Gastroesophageal sphincter (tissue), 4 donors: ENCODE results near the gene PPM1N. TPM values are rescaled to one million over a fixed set of nuclear protein-coding genes. Genes with fewer than 3 reads are reported as not detected.
"Not testable (repeated sequence)": the region's sequence is repeated elsewhere in the genome, so short reads cannot be mapped to it uniquely, and the experiment has no call there.

Experiments used
- ATAC-seq: fragments of 150-250 bp; one replicate; pipeline ENCODE4 v1.9.1; 2016; ENCODE audit warnings: mild to moderate bottlenecking, moderate library complexity
- H3K27ac ChIP-seq, 4 donors: fragments of 200-600 bp; sonication (generic) in 3 of 4; 1 replicate in 3 of 4; 2 replicates in 1 of 4; pipeline ENCODE4 v1.5.1; 2016 to 2019
- H3K27me3 ChIP-seq: fragments of 200-600 bp; sonication (generic); one replicate; pipeline ENCODE4 v1.5.1; 2019
- H3K36me3 ChIP-seq, 2 donors: fragments of 200-600 bp; sonication (generic); one replicate each; pipeline ENCODE4 v1.5.1; 2019; ENCODE audit warnings: control low read depth in 1 of 2
- H3K4me1 ChIP-seq, 3 donors: fragments of 200-600 bp; sonication (generic); 1 replicate in 2 of 3; 2 replicates in 1 of 3; pipeline ENCODE4 v1.5.1; 2016 to 2019; ENCODE audit warnings: control low read depth in 2 of 3
- H3K4me3 ChIP-seq, 2 donors: fragments of 200-600 bp; sonication (generic); one replicate each; pipeline ENCODE4 v1.5.1; 2019; ENCODE audit warnings: mild to moderate bottlenecking in 1 of 2, moderate library complexity in 1 of 2
- H3K9me3 ChIP-seq, 3 donors: fragments of 200-600 bp; sonication (generic); one replicate each; pipeline ENCODE4 v1.5.1; 2017 to 2019; ENCODE audit warnings: control low read depth in 2 of 3
- EP300 ChIP-seq: sonication (generic); formaldehyde crosslinking; IDR thresholded peaks from one replicate; pipeline ENCODE4 v1.6.1; 2017; ENCODE audit warnings: antibody characterized with exemption, mild to moderate bottlenecking
- POLR2A ChIP-seq, 2 donors: fragments of 450-650 bp; IDR thresholded peaks; one replicate each; pipeline ENCODE4 v1.6.1; 2017; ENCODE audit warnings: antibody characterized with exemption in 2 of 2, mild to moderate bottlenecking in 2 of 2, moderate library complexity in 1 of 2
- POLR2AphosphoS5 ChIP-seq: sonication (generic); formaldehyde crosslinking; IDR thresholded peaks from one replicate; pipeline ENCODE4 v1.6.1; 2017; ENCODE audit warnings: antibody characterized with exemption
- WGBS, 2 donors: methylation state at CpG; one replicate each; pipeline ENCODE4 v1.1.5; 2018; ENCODE audit warnings: low coverage in 1 of 2; 5-methylcytosine and 5-hydroxymethylcytosine counted together
- total RNA-seq, 4 donors: library from RNA; depleted of rRNA; stranded (reverse); fragments of >200 nt; gene quantifications; one replicate each; pipeline ENCODE4 v1.1.0, GENCODE V29; 2016
- TF ChIP-seq, protein P1 (sequence below), 4 experiments: fragments of 200-600 bp in 2 of 4; fragments of 450-650 bp in 2 of 4; sonication (generic) in 1 of 4; IDR thresholded peaks; one replicate each; pipeline ENCODE4 v1.5.1; 2017 to 2019; ENCODE audit warnings: antibody characterized with exemption in 4 of 4, mild to moderate bottlenecking in 2 of 4, moderate library complexity in 2 of 4

PPM1N gene
- total RNA-seq, 4 donors from 2014 or later = 0.96 to 3.2 (median 2.1) TPM

DNA sequence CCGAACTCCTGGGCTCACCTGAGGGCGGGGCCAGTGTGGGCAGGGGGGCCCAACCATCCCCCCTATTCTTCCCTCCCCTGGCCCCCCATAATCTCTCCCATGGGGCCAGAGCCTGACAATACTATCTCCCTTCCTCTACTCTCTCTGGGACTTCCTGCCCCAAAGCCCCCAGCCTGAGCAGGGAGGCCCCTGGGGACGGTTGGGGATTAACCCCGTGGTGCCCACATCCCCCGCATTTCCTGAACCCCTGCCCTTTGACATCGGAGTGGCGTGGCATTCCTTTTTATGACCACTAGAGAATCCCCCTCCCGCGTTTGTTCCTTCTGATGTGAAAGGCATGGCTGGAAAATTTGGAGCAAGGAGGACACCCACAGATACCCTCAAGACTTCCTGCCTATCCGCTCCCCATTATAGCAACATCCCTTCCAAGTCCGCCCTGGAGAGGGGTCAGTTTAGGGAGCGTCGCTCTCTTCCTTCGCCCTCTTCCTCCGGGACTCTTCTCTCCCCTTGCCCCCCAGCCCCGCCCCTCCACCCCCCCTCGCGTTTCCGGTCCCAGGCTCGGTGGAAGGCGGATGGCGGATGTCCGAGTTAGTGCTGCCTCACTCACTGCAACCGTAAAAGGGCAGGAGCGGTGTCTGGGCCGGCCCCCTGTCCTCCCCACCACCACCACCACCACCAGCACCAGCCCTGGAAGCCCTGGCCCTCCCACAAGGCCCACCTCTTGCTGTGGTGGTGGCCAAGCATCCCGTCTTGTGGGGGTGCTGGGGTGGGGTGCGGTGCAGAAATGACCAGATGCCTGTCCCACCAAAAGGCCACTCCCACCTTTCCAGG lies 10.8 kb downstream of the PPM1N start:
- Histone ChIP-seq H3K4me1 (peaks cover 5 to 60% (median 10%) of the 10 kb centered on the region in 3 donors), H3K9me3 (no peaks in the 10 kb centered on the region)

GRCh38 chr19:45509692-45510015 lies 11.4 kb downstream of the PPM1N start:
- no peak for TF ChIP-seq POLR2AphosphoS5
- no peak for TF ChIP-seq EP300
- TF ChIP-seq POLR2A (IDR thresholded peaks at IDR 0.05) = no peak
- TF ChIP-seq, protein P1, sequence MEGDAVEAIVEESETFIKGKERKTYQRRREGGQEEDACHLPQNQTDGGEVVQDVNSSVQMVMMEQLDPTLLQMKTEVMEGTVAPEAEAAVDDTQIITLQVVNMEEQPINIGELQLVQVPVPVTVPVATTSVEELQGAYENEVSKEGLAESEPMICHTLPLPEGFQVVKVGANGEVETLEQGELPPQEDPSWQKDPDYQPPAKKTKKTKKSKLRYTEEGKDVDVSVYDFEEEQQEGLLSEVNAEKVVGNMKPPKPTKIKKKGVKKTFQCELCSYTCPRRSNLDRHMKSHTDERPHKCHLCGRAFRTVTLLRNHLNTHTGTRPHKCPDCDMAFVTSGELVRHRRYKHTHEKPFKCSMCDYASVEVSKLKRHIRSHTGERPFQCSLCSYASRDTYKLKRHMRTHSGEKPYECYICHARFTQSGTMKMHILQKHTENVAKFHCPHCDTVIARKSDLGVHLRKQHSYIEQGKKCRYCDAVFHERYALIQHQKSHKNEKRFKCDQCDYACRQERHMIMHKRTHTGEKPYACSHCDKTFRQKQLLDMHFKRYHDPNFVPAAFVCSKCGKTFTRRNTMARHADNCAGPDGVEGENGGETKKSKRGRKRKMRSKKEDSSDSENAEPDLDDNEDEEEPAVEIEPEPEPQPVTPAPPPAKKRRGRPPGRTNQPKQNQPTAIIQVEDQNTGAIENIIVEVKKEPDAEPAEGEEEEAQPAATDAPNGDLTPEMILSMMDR (IDR thresholded peaks at IDR 0.05) = no peak
- H3K27ac ChIP-seq = peak overlapping the region; percentile 82 to 97 (median 92)
- no peaks in the 10 kb centered on the region for H3K9me3 ChIP-seq
- no peak for ATAC-seq
- no peaks in the 10 kb centered on the region for H3K36me3 ChIP-seq
- H3K4me1 ChIP-seq = peaks cover 5 to 66% (median 15%) of the 10 kb centered on the region in 3 donors
- 0 to 7% methylated on average over 2 of the region's 3 CpGs for WGBS, 2 donors
- peak overlapping the region; percentile 97 to 100 for H3K4me3 ChIP-seq
- no peaks in the 10 kb centered on the region for H3K27me3 ChIP-seq

More for the DNA sequence above, 10.8 kb downstream of the PPM1N start:
- Histone ChIP-seq H3K36me3 (no peaks in the 10 kb centered on the region), H3K27me3 (no peaks in the 10 kb centered on the region), H3K27ac (peak overlapping the region; percentile 82 to 97 (median 92)), H3K4me3 (peak overlapping the region; percentile 97 to 100)
- peak; percentile 73 for ATAC-seq
- 0% methylated on average over 9 to 13 of the region's 28 CpGs for WGBS, 2 donors
- TF ChIP-seq EP300 (no peak), POLR2A (IDR thresholded peaks at IDR 0.05) (peak; percentile 15), POLR2AphosphoS5 (peak; percentile 64)
- TF ChIP-seq, protein P1 (IDR thresholded peaks at IDR 0.05) = peak in 2 of 4 experiments; percentile 34 to 50

GRCh38 chr19:45510352-45510751 lies 12.1 kb downstream of the PPM1N start:
- ATAC-seq, H3K27me3 ChIP-seq, H3K36me3 ChIP-seq, H3K9me3 ChIP-seq: not testable (repeated sequence)
- Histone ChIP-seq H3K4me3 (peak overlapping the region in 1 of 2 donors; percentile 100), H3K27ac (peak overlapping the region; percentile 82 to 97 (median 92)), H3K4me1 (peaks cover 5 to 73% (median 22%) of the 10 kb centered on the region in 3 donors)
- WGBS, 2 donors = 64 to 66% methylated on average over 5 to 8 of the region's 11 CpGs

GRCh38 chr19:45511074-45511473 lies 12.8 kb downstream of the PPM1N start:
- Histone ChIP-seq H3K4me1 (peaks cover 5 to 75% (median 24%) of the 10 kb centered on the region in 3 donors), H3K27ac (peak overlapping the region in 3 of 4 donors; percentile 40 to 87 (median 75))
- 80 to 82% methylated on average over 2 to 5 of the region's 5 CpGs for WGBS, 2 donors

DNA sequence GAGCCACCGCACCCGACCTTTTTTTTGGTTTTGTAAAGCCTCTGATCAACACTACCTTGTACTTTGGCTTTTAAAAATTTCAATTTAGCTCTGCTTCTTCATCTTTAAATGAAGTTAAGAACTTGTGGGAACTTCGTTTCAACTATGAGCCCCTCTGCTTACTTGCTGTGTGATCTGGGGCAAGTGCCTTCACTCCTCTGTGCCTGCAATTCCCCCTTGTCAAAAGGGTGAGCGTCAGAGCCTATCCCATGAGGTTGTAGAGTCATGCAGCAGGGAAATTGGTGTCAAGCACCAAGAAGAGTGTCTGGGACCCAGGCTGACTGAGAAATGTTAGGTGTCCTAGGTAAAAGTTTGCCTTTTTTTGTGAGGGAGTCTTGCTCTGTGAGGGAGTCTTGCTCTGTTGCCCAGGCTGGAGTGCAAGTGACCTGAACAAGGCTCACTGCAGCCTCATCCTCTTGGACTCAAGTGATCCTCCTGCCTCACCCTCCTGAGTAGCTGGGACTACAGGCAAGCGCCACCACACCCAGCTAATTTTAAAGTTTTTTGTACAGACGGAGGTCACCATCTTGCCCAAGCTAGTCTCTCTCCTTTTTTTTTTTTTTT lies 14.7 kb downstream of the PPM1N start:
- Histone ChIP-seq H3K4me1 (peaks cover 5 to 82% (median 24%) of the 10 kb centered on the region in 3 donors), H3K27ac (peak overlapping the region in 2 of 4 donors; percentile 75 to 87), H3K27me3 (no peaks in the 10 kb centered on the region), H3K9me3 (no peaks in the 10 kb centered on the region), H3K4me3 (no peak overlapping the region), H3K36me3 (peaks cover 0 to 20% of the 10 kb centered on the region in 2 donors)
- no peak for TF ChIP-seq POLR2A (IDR thresholded peaks at IDR 0.05)
- TF ChIP-seq EP300 = no peak
- TF ChIP-seq, protein P1 (IDR thresholded peaks at IDR 0.05) = no peak
- no peak for TF ChIP-seq POLR2AphosphoS5
- ATAC-seq = no peak
- WGBS, 2 donors = 63 to 74% methylated on average over 4 to 6 of the region's 6 CpGs

More at GRCh38 chr19:45511074-45511473, 12.8 kb downstream of the PPM1N start:
- Histone ChIP-seq H3K27me3 (no peaks in the 10 kb centered on the region), H3K9me3 (no peaks in the 10 kb centered on the region), H3K36me3 (peaks cover 0 to 9% of the 10 kb centered on the region in 2 donors), H3K4me3 (no peak overlapping the region)
- no peak for TF ChIP-seq EP300
- no peak for TF ChIP-seq POLR2AphosphoS5
- TF ChIP-seq POLR2A (IDR thresholded peaks at IDR 0.05) = no peak
- TF ChIP-seq, protein P1 (IDR thresholded peaks at IDR 0.05) = no peak
- no peak for ATAC-seq
